H9 (cell line): ENCODE data around the gene TEX54. TPM values are rescaled to one million over a fixed set of nuclear protein-coding genes. Genes with fewer than 3 reads are reported as not detected.
A peak's percentile ranks its signal among the peaks of the same experiment; 100 is the strongest.

Experiments
- DNase-seq: peaks from one replicate; pipeline ENCODE4 v3.0.0-alpha.2; 2017
- H2AFZ ChIP-seq: one replicate; pipeline ENCODE4 v1.6.1; 2013; ENCODE audit warnings: mild to moderate bottlenecking, low read length, control low read depth, moderate library complexity
- H2AK5ac ChIP-seq: 2 replicates; pipeline ENCODE4 v1.6.1; 2013; ENCODE audit warnings: low read length, control low read depth, mixed read lengths; ENCODE audit not compliant: insufficient read length
- H2BK120ac ChIP-seq: one replicate; pipeline ENCODE4 v1.6.1; 2013; ENCODE audit warnings: low read depth, mild to moderate bottlenecking, low read length, control low read depth, inconsistent platforms; ENCODE audit not compliant: poor library complexity, severe bottlenecking
- H2BK12ac ChIP-seq: 2 replicates; pipeline ENCODE4 v1.6.1; 2013; ENCODE audit warnings: low read length, control low read depth, mixed read lengths, low read depth; ENCODE audit not compliant: insufficient read length
- H2BK15ac ChIP-seq: 2 replicates; pipeline ENCODE4 v1.6.1; 2013; ENCODE audit warnings: low read depth, low read length, control low read depth
- H2BK20ac ChIP-seq: one replicate; pipeline ENCODE4 v1.6.1; 2013; ENCODE audit warnings: low read depth, mild to moderate bottlenecking, low read length, control low read depth, inconsistent platforms; ENCODE audit not compliant: poor library complexity, severe bottlenecking
- H2BK5ac ChIP-seq: 2 replicates; pipeline ENCODE4 v1.6.1; 2013; ENCODE audit warnings: low read length, control low read depth, mixed read lengths; ENCODE audit not compliant: insufficient read length
- H3K14ac ChIP-seq: 2 replicates; pipeline ENCODE4 v1.6.1; 2013; ENCODE audit warnings: low read length, control low read depth; ENCODE audit not compliant: insufficient read depth
- H3K18ac ChIP-seq: 2 replicates; pipeline ENCODE4 v1.6.1; 2013; ENCODE audit warnings: low read depth, mild to moderate bottlenecking, mixed read lengths, low read length, control low read depth; ENCODE audit not compliant: insufficient read length
- H3K23ac ChIP-seq: 2 replicates; pipeline ENCODE4 v1.6.1; 2013; ENCODE audit warnings: low read length, control low read depth, mixed read lengths, low read depth; ENCODE audit not compliant: insufficient read length
- H3K23me2 ChIP-seq: 2 replicates; pipeline ENCODE4 v1.6.1; 2013; ENCODE audit warnings: low read depth, mild to moderate bottlenecking, mixed read lengths, low read length, control low read depth; ENCODE audit not compliant: insufficient read length, poor library complexity, severe bottlenecking
- H3K27ac ChIP-seq: 2 replicates; pipeline ENCODE4 v1.5.1; 2013; ENCODE audit warnings: low read length, control low read depth, mixed read lengths, low read depth; ENCODE audit not compliant: insufficient read length
- H3K27me3 ChIP-seq: 2 replicates; pipeline ENCODE4 v1.6.1; 2013; ENCODE audit warnings: low read length, control low read depth, inconsistent platforms; ENCODE audit not compliant: insufficient read depth
- H3K4ac ChIP-seq: 2 replicates; pipeline ENCODE4 v1.6.1; 2013; ENCODE audit warnings: low read depth, mild to moderate bottlenecking, control low read depth, inconsistent platforms, low read length, moderate library complexity
- H3K4me1 ChIP-seq: 2 replicates; pipeline ENCODE4 v1.6.1; 2013; ENCODE audit warnings: low read length, control low read depth, inconsistent platforms; ENCODE audit not compliant: insufficient read depth
- H3K4me2 ChIP-seq: 2 replicates; pipeline ENCODE4 v1.6.1; 2013; ENCODE audit warnings: low read length, control low read depth, mixed read lengths; ENCODE audit not compliant: insufficient read length, insufficient read depth
- H3K56ac ChIP-seq: 2 replicates; pipeline ENCODE4 v1.6.1; 2013; ENCODE audit warnings: low read depth, mild to moderate bottlenecking, mixed read lengths, low read length, control low read depth; ENCODE audit not compliant: insufficient read length
- H3K79me1 ChIP-seq: 2 replicates; pipeline ENCODE4 v1.6.1; 2013; ENCODE audit warnings: low read depth, mild to moderate bottlenecking, moderate library complexity, low read length, control low read depth, inconsistent platforms; ENCODE audit not compliant: insufficient read depth, poor library complexity, severe bottlenecking
- H3K79me2 ChIP-seq: 2 replicates; pipeline ENCODE4 v1.6.1; 2013; ENCODE audit warnings: low read length, control low read depth, inconsistent platforms; ENCODE audit not compliant: insufficient read depth
- H3K9ac ChIP-seq: 2 replicates; pipeline ENCODE4 v1.6.1; 2013; ENCODE audit warnings: low read length, control low read depth, mixed read lengths; ENCODE audit not compliant: insufficient read length; ENCODE audit errors: extremely low read depth
- H3K9me3 ChIP-seq: one replicate; pipeline ENCODE4 v1.6.1; 2013; ENCODE audit warnings: low read depth, low read length, inconsistent platforms; ENCODE audit not compliant: control insufficient read depth
- H3T11ph ChIP-seq: one replicate; pipeline ENCODE4 v1.6.1; 2013; ENCODE audit warnings: mild to moderate bottlenecking, low read length, control low read depth, inconsistent platforms
- H4K20me1 ChIP-seq: one replicate; pipeline ENCODE4 v1.6.1; 2013; ENCODE audit not compliant: control insufficient read depth, insufficient read length, insufficient read depth
- H4K5ac ChIP-seq: 2 replicates; pipeline ENCODE4 v1.6.1; 2013; ENCODE audit warnings: low read depth, mild to moderate bottlenecking, mixed read lengths, low read length, control low read depth; ENCODE audit not compliant: insufficient read length
- H4K8ac ChIP-seq: replicated peaks from 2 replicates; pipeline ENCODE4 v1.6.1; 2013; ENCODE audit warnings: low read length, control low read depth, mixed read lengths, low read depth; ENCODE audit not compliant: insufficient read length
- H4K91ac ChIP-seq: 2 replicates; pipeline ENCODE4 v1.6.1; 2013; ENCODE audit warnings: low read depth, mild to moderate bottlenecking, moderate library complexity, mixed read lengths, low read length, control low read depth; ENCODE audit not compliant: insufficient read length
- H3K27ac Mint-ChIP-seq, 3 experiments: 2 replicates in 2 of 3; 3 replicates in 1 of 3; pipeline ENCODE4 v1.8.0; 2020 to 2021; ENCODE audit warnings: mixed read lengths in 3 of 3, mild to moderate bottlenecking in 1 of 3, moderate library complexity in 1 of 3
- H3K27me3 Mint-ChIP-seq: 2 replicates; pipeline ENCODE4 v1.8.0; 2021; ENCODE audit warnings: low read depth, mild to moderate bottlenecking, moderate library complexity, mixed read lengths
- H3K36me3 Mint-ChIP-seq, 3 experiments: 2 replicates in 2 of 3; 3 replicates in 1 of 3; pipeline ENCODE4 v1.8.0; 2020 to 2021; ENCODE audit warnings: low read depth in 3 of 3, mixed read lengths in 3 of 3; ENCODE audit not compliant: insufficient read depth in 1 of 3
- H3K4me1 Mint-ChIP-seq, 2 experiments: 2 replicates each; pipeline ENCODE4 v1.8.0; 2020; ENCODE audit warnings: mixed read lengths in 2 of 2
- H3K4me3 Mint-ChIP-seq, 2 experiments: 2 replicates in 1 of 2; 3 replicates in 1 of 2; pipeline ENCODE4 v1.8.0; 2020 to 2021; ENCODE audit warnings: mild to moderate bottlenecking in 2 of 2, mixed read lengths in 2 of 2, moderate library complexity in 1 of 2
- H3K9me3 Mint-ChIP-seq, 2 experiments: 2 replicates in 1 of 2; 3 replicates in 1 of 2; pipeline ENCODE4 v1.8.0; 2020; ENCODE audit warnings: mild to moderate bottlenecking in 2 of 2, mixed read lengths in 2 of 2, moderate library complexity in 1 of 2
- WGBS: extraction: QIAGEN DNeasy Blood & Tissue Kit; methylation state at CpG from one replicate; pipeline ENCODE4 v1.1.7; 2013; ENCODE audit warnings: missing lambda C conversion rate, low lambda C conversion rate, mixed read lengths; ENCODE audit not compliant: insufficient read length; ENCODE audit errors: extremely low coverage; 5-methylcytosine and 5-hydroxymethylcytosine counted together
- total RNA-seq: library from RNA; stranded (reverse); gene quantifications from 2 replicates; pipeline ENCODE4 v1.2.1, GENCODE V29; 2021
- TF ChIP-seq, protein P1 (sequence below): fragments of 200-600 bp; sonication (generic); conservative IDR thresholded peaks from 3 replicates; pipeline ENCODE4 v1.8.0; 2021; ENCODE audit warnings: antibody characterized with exemption, mild to moderate bottlenecking

Gene TEX54
- total RNA-seq, 1 experiment from 2014 or later = 1.2 TPM

- Histone ChIP-seq H4K20me1 (no peaks in the 10 kb centered on the region), H3T11ph (peak overlapping the region; percentile 94), H3K23me2 (peaks cover 15% of the 10 kb centered on the region), H4K91ac (peak overlapping the region; percentile 88), H2BK15ac (no peak overlapping the region), H3K9me3 (no peaks in the 10 kb centered on the region), H4K5ac (peak overlapping the region; percentile 97), H2BK5ac (peak overlapping the region; percentile 80), H3K23ac (no peak overlapping the region), H3K27ac (peak overlapping the region; percentile 70), H3K4me1 (no peaks in the 10 kb centered on the region; the same call in 1 of the 2 replicates), H2AFZ (no peak overlapping the region), H3K9ac (peak overlapping the region; percentile 99), H3K79me1 (no peaks in the 10 kb centered on the region), H3K18ac (peak overlapping the region; percentile 96), H2BK12ac (peak overlapping the region; percentile 11), H2BK20ac (peak overlapping the region; percentile 76), H3K4me2 (peak overlapping the region; percentile 41), H3K27me3 (no peaks in the 10 kb centered on the region), H3K56ac (peak overlapping the region; percentile 83), H3K79me2 (peaks cover 6% of the 10 kb centered on the region; the same call in 1 of the 2 replicates), H2BK120ac (peak overlapping the region; percentile 79), H3K4ac (peak overlapping the region; percentile 92; the same call in 1 of the 2 replicates), H4K8ac (peak overlapping the region; percentile 91), H3K14ac (peak overlapping the region; percentile 98; the same call in 1 of the 2 replicates), H2AK5ac (peak overlapping the region; percentile 89)
- DNase-seq = no peak
- Mint-ChIP-seq H3K27me3 (peaks cover 5% of the 10 kb centered on the region), H3K4me1 (peaks cover 43 to 57% of the 10 kb centered on the region in 2 experiments), H3K27ac (peak overlapping the region; percentile 100), H3K4me3 (peak overlapping the region; percentile 99 to 100), H3K9me3 (peaks cover 2 to 3% of the 10 kb centered on the region in 2 experiments; a peak in 3 of 5 replicates), H3K36me3 (peaks cover 70 to 87% (median 85%) of the 10 kb centered on the region in 3 experiments)
- no CpG with 5 or more reads among the region's 21 CpGs for WGBS
- TF ChIP-seq, protein P1, sequence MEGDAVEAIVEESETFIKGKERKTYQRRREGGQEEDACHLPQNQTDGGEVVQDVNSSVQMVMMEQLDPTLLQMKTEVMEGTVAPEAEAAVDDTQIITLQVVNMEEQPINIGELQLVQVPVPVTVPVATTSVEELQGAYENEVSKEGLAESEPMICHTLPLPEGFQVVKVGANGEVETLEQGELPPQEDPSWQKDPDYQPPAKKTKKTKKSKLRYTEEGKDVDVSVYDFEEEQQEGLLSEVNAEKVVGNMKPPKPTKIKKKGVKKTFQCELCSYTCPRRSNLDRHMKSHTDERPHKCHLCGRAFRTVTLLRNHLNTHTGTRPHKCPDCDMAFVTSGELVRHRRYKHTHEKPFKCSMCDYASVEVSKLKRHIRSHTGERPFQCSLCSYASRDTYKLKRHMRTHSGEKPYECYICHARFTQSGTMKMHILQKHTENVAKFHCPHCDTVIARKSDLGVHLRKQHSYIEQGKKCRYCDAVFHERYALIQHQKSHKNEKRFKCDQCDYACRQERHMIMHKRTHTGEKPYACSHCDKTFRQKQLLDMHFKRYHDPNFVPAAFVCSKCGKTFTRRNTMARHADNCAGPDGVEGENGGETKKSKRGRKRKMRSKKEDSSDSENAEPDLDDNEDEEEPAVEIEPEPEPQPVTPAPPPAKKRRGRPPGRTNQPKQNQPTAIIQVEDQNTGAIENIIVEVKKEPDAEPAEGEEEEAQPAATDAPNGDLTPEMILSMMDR = no peak
Observed at GRCh38 chr11:62881579-62882430, 49.2 kb upstream of the TEX54 start.
